SK-N-MC (cell line): ENCODE measurements around the gene RND2.
A peak's percentile ranks its signal among the peaks of the same experiment; 100 is the strongest.

ENCODE experiments used
- DNase-seq: peaks from one replicate; pipeline ENCODE4 v3.0.0-alpha.2; 2011; ENCODE audit warnings: low read depth, low spot score
- H3K27ac ChIP-seq: fragments of 200-600 bp; sonication (generic); 2 replicates; pipeline ENCODE4 v1.5.1; 2016; ENCODE audit warnings: mixed run types
- H3K36me3 ChIP-seq: fragments of 200-600 bp; sonication (generic); 2 replicates; pipeline ENCODE4 v1.6.1; 2017; ENCODE audit warnings: antibody characterized with exemption, low read length, mixed read lengths; ENCODE audit not compliant: insufficient read depth
- H3K4me3 ChIP-seq: fragments of 200-600 bp; sonication (generic); 2 replicates; pipeline ENCODE4 v1.5.1; 2016
- H3K9ac ChIP-seq: fragments of 200-600 bp; sonication (generic); 2 replicates; pipeline ENCODE4 v1.8.0; 2017; ENCODE audit warnings: mixed run types, mixed read lengths; ENCODE audit not compliant: insufficient read length
- H3K9me3 ChIP-seq: fragments of 200-600 bp; sonication (generic); 2 replicates; pipeline ENCODE4 v1.6.1; 2017; ENCODE audit warnings: low read depth, mild to moderate bottlenecking, antibody characterized with exemption, low read length, moderate library complexity, mixed read lengths
- EZH2 ChIP-seq: fragments of 200-600 bp; sonication (generic); IDR thresholded peaks from one replicate; pipeline ENCODE4 v1.6.1; 2017; ENCODE audit warnings: antibody characterized with exemption
- FOXP2 ChIP-seq: optimal IDR thresholded peaks from 2 replicates; pipeline ENCODE3; 2011; ENCODE audit warnings: mild to moderate bottlenecking, moderate library complexity; ENCODE audit not compliant: insufficient read depth; ENCODE audit errors: extremely low read length, control extremely low read depth
- POLR2AphosphoS5 ChIP-seq: IDR thresholded peaks from 2 replicates; pipeline ENCODE4 v1.6.1; 2012; ENCODE audit warnings: mild to moderate bottlenecking, low read depth, low read length, borderline replicate concordance

Gene RND2

DNA sequence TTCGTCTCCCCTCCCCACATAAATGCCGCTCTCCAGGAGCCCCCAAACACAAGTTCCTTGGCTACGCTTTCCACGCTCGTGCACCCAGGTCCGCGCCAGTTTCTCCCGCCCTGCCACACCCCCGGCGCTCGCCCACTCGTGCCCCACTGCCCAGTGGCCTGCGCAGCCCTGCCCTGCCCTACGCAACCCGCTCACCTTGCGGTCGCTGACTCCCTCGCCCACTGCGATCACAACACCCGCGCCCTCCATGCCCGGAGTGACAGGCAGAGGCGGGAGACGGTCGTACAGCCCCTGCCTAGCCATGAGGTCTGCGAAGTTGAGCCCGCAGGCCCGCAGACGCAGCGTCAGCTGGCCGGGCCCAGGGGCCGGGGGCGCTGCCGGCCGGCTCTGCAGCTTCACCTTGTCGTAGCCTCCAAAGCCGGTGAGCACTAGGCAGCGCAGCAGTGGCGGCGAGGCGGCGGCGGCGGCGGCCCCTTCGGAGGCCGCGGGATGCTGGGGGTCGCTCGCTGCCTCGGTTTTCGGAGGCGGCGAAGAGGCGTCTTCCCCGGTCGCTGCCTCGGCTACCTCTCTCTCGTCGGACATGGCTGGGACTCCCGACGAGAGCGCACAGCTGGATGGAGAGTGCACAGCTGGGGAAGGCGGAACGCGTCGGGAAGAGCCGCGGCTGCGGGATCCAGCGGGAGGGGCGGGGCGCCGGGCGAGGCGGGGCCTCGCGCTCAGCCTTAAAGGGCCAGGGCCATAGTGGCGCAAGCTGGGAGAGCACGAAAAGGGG lies 3.1 kb upstream of the RND2 start, which contains the start of gene VAT1:
VAT1 (minus strand) TSS at position 645 of the 772 bp plus-strand sequence; CDS start at position 582, 63 bp downstream.
- H3K27ac ChIP-seq = no peak within 1 kb of the TSS
- DNase-seq = no peak
- no peak; the same call in 1 of the 2 replicates for TF ChIP-seq POLR2AphosphoS5
- TF ChIP-seq FOXP2 = no peak
- no peak for TF ChIP-seq EZH2

GRCh38 chr17:43025290-43025657 lies 243 bp downstream of the RND2 start:
- H3K4me3 ChIP-seq = peak overlapping the region; percentile 42; the same call in 1 of the 2 replicates
- no peak for DNase-seq
- no peak overlapping the region for H3K27ac ChIP-seq
- no peaks in the 10 kb centered on the region for H3K36me3 ChIP-seq
- TF ChIP-seq POLR2AphosphoS5 (no peak), EZH2 (no peak), FOXP2 (no peak)
- no peaks in the 10 kb centered on the region for H3K9me3 ChIP-seq
- no peak overlapping the region for H3K9ac ChIP-seq

More for the DNA sequence above, 3.1 kb upstream of the RND2 start, which contains the start of gene VAT1:
- H3K9me3 ChIP-seq = no peaks in the 10 kb centered on the region
- H3K36me3 ChIP-seq = no peaks in the 10 kb centered on the region
- H3K4me3 ChIP-seq = peak within 1 kb of the TSS; percentile 89
- peak within 1 kb of the TSS; percentile 37 for H3K9ac ChIP-seq

- no peak overlapping the region for H3K4me3 ChIP-seq
- no peaks in the 10 kb centered on the region for H3K36me3 ChIP-seq
- no peak overlapping the region for H3K9ac ChIP-seq
- H3K9me3 ChIP-seq = no peaks in the 10 kb centered on the region
- no peak overlapping the region for H3K27ac ChIP-seq
- TF ChIP-seq FOXP2 (no peak), EZH2 (no peak), POLR2AphosphoS5 (no peak)
- no peak for DNase-seq
These were observed 921 bp downstream of the RND2 start for GRCh38 chr17:43025766-43026537.

- no peaks in the 10 kb centered on the region for H3K9me3 ChIP-seq
- no peak for TF ChIP-seq POLR2AphosphoS5
- TF ChIP-seq FOXP2 = no peak
- TF ChIP-seq EZH2 = no peak
- no peak for DNase-seq
- no peak overlapping the region for H3K9ac ChIP-seq
- H3K4me3 ChIP-seq = no peak overlapping the region
- H3K27ac ChIP-seq = 0 out of 2 replicates have a peak overlapping the region, but pooled peaks have one; percentile 12
- no peaks in the 10 kb centered on the region for H3K36me3 ChIP-seq
These were observed 1.6 kb downstream of the RND2 start for GRCh38 chr17:43026595-43026994.

DNA sequence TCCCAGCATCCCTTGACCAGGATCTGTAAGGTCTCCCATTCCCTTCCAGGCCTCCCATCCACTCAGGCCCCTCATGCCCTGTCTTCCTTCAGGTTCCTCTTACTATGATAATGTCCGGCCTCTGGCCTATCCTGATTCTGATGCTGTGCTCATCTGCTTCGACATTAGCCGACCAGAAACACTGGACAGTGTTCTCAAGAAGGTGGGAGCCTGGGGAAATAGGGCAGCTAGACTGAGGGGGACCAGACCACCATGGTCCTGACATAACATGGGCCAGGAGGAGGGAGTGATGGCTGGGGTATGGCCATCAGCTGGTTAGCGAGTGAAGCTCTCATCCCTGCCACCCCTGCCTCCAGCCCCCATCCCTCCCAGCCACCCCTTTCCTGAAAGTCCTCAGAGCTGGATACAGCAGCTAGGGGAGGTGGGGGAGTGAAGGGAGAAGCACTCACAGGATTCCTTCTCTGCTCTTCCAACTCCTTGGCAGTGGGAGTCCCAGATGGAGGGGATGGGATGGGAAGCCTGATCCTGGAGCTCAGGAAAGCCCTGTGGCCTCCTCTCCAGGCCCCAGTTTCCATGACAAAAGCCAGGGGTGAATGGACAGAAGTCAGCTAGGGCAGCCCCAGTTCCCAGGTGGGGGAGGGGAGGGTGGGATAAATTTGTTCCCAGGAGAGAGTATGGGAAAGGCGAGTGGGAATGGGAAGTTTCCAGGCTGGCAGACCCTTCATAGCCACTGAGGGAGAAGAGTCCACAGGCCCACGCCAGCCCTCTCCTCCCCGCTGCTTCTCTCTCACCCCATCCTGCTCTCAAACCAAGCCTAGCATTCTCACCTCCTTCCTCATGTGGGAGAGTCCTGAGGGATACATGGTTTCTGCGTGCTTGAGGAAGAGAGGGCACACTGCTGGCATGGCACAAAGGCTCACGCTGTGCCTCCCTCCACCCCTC lies 2.3 kb downstream of the RND2 start:
- Histone ChIP-seq H3K36me3 (no peaks in the 10 kb centered on the region), H3K4me3 (no peak overlapping the region), H3K9me3 (no peaks in the 10 kb centered on the region), H3K9ac (no peak overlapping the region), H3K27ac (no peak overlapping the region)
- TF ChIP-seq POLR2AphosphoS5 = no peak
- TF ChIP-seq FOXP2 = no peak
- TF ChIP-seq EZH2 = no peak
- DNase-seq = no peak

- Histone ChIP-seq H3K27ac (no peak overlapping the region), H3K9ac (no peak overlapping the region), H3K36me3 (no peaks in the 10 kb centered on the region), H3K4me3 (no peak overlapping the region), H3K9me3 (no peaks in the 10 kb centered on the region)
- TF ChIP-seq EZH2 = no peak
- no peak for TF ChIP-seq POLR2AphosphoS5
- TF ChIP-seq FOXP2 = no peak
- no peak for DNase-seq
These were observed 3.3 kb downstream of the RND2 start for GRCh38 chr17:43028221-43028861.

DNA sequence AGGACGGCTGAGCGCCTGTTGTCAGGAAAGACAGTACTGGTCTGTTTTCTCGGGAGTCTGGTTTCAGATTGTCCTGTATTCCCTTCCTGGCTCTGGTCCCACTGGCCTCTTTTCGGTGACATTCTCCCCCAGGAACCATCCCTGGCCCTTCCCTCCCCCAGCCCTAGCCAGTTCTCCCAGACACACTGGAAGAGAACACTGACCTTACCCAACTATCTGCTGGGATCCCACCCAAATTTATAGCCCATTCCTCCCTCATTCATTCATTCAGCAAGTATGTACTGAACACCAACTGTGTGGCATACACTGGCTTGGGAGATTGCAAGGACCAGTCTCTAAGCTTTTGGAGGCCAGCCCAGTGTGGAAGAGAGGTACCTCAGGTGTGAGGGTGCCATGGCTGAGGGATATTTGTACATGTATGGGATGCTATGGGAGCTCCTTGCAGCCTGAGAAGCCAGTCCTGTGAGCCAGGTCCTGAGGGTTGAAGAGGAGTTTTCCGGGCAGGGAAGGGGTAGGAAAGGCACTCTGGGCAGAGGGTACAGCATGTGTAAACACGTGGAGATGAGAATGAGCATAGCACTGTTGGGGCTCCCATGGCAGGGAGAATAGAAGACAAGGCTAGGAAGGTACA lies 5.2 kb downstream of the RND2 start:
- no peak for DNase-seq
- Histone ChIP-seq H3K9ac (no peak overlapping the region), H3K36me3 (no peaks in the 10 kb centered on the region), H3K4me3 (no peak overlapping the region), H3K9me3 (no peaks in the 10 kb centered on the region), H3K27ac (no peak overlapping the region)
- TF ChIP-seq FOXP2 (no peak), POLR2AphosphoS5 (no peak)
